Trophoblast cell (in vitro differentiated cells and primary cell): ENCODE results near the gene STXBP6.

ENCODE experiments used
- DNase-seq, 2 donors: peaks; one replicate each; pipeline ENCODE4 v3.0.0-alpha.2; 2016
- H2AFZ ChIP-seq: 2 replicates; pipeline ENCODE4 v1.6.1; 2013; ENCODE audit warnings: low read length, moderate library complexity, mild to moderate bottlenecking; ENCODE audit not compliant: insufficient read depth, poor library complexity
- H2AK5ac ChIP-seq: 2 replicates; pipeline ENCODE4 v1.6.1; 2013; ENCODE audit warnings: mild to moderate bottlenecking, low read length
- H2BK120ac ChIP-seq: 2 replicates; pipeline ENCODE4 v1.6.1; 2013; ENCODE audit warnings: low read length, mild to moderate bottlenecking, moderate library complexity; ENCODE audit not compliant: insufficient read depth, poor library complexity
- H2BK12ac ChIP-seq: 2 replicates; pipeline ENCODE4 v1.6.1; 2013; ENCODE audit warnings: mild to moderate bottlenecking, low read length, moderate library complexity
- H2BK5ac ChIP-seq: 2 replicates; pipeline ENCODE4 v1.6.1; 2013; ENCODE audit warnings: low read length, low read depth, moderate library complexity, mild to moderate bottlenecking; ENCODE audit not compliant: poor library complexity
- H3K14ac ChIP-seq: 2 replicates; pipeline ENCODE4 v1.6.1; 2013; ENCODE audit warnings: mild to moderate bottlenecking, low read length
- H3K18ac ChIP-seq: 2 replicates; pipeline ENCODE4 v1.6.1; 2013; ENCODE audit warnings: mild to moderate bottlenecking, low read length
- H3K23ac ChIP-seq: 2 replicates; pipeline ENCODE4 v1.6.1; 2013; ENCODE audit warnings: low read length
- H3K27ac ChIP-seq: 2 replicates; pipeline ENCODE4 v1.5.1; 2013; ENCODE audit warnings: low read depth, mild to moderate bottlenecking, inconsistent platforms, low read length, moderate library complexity
- H3K27me3 ChIP-seq: 2 replicates; pipeline ENCODE4 v1.6.1; 2013; ENCODE audit warnings: inconsistent platforms, mild to moderate bottlenecking, low read length, moderate library complexity; ENCODE audit not compliant: insufficient read depth
- H3K36me3 ChIP-seq, 2 experiments: 1 replicate in 1 of 2; 2 replicates in 1 of 2; pipeline ENCODE4 v1.6.1; 2013; ENCODE audit warnings: low read length in 2 of 2, mild to moderate bottlenecking in 2 of 2, moderate library complexity in 1 of 2; ENCODE audit not compliant: insufficient read depth in 2 of 2, control insufficient read depth in 1 of 2
- H3K4ac ChIP-seq: 2 replicates; pipeline ENCODE4 v1.6.1; 2013; ENCODE audit warnings: low read depth, mild to moderate bottlenecking, low read length, moderate library complexity
- H3K4me1 ChIP-seq, 2 experiments: 1 replicate in 1 of 2; 2 replicates in 1 of 2; pipeline ENCODE4 v1.6.1; 2013; ENCODE audit warnings: low read length in 2 of 2, mild to moderate bottlenecking in 2 of 2, moderate library complexity in 1 of 2; ENCODE audit not compliant: insufficient read depth in 2 of 2, control insufficient read depth in 1 of 2
- H3K4me2 ChIP-seq: 2 replicates; pipeline ENCODE4 v1.6.1; 2013; ENCODE audit warnings: inconsistent platforms, mild to moderate bottlenecking, low read length, moderate library complexity
- H3K4me3 ChIP-seq: 2 replicates; pipeline ENCODE4 v1.5.1; 2013; ENCODE audit warnings: mild to moderate bottlenecking, low read depth, low read length, inconsistent platforms
- H3K79me1 ChIP-seq: one replicate; pipeline ENCODE4 v1.6.1; 2013; ENCODE audit warnings: low read length
- H3K79me2 ChIP-seq: 2 replicates; pipeline ENCODE4 v1.6.1; 2013; ENCODE audit warnings: low read length, mild to moderate bottlenecking; ENCODE audit not compliant: control insufficient read depth, insufficient read depth, poor library complexity
- H3K9ac ChIP-seq: 2 replicates; pipeline ENCODE4 v1.6.1; 2013; ENCODE audit warnings: mild to moderate bottlenecking, low read length
- H3K9me3 ChIP-seq: 2 replicates; pipeline ENCODE4 v1.6.1; 2013; ENCODE audit warnings: low read depth, mild to moderate bottlenecking, control low read depth, inconsistent platforms, low read length; ENCODE audit not compliant: insufficient read depth
- H4K12ac ChIP-seq: 2 replicates; pipeline ENCODE4 v1.6.1; 2013; ENCODE audit warnings: low read depth, mild to moderate bottlenecking, low read length, moderate library complexity
- H4K8ac ChIP-seq: 2 replicates; pipeline ENCODE4 v1.6.1; 2013; ENCODE audit warnings: low read depth, mild to moderate bottlenecking, low read length, moderate library complexity
- H4K91ac ChIP-seq: one replicate; pipeline ENCODE4 v1.6.1; 2013; ENCODE audit warnings: low read depth, mild to moderate bottlenecking, low read length, moderate library complexity
- WGBS: extraction: QIAGEN DNeasy Blood & Tissue Kit; methylation state at CpG from one replicate; pipeline ENCODE4 v1.1.7; 2013; ENCODE audit warnings: missing lambda C conversion rate; ENCODE audit not compliant: insufficient read length, insufficient coverage; ENCODE audit errors: extremely low coverage; 5-methylcytosine and 5-hydroxymethylcytosine counted together

The STXBP6 gene

GRCh38 chr14:24913021-24913420 lies 136.9 kb downstream of the STXBP6 start:
- WGBS: no CpG with 5 or more reads among the region's 1 CpG
- no peaks in the 10 kb centered on the region for H3K9me3 ChIP-seq

DNA sequence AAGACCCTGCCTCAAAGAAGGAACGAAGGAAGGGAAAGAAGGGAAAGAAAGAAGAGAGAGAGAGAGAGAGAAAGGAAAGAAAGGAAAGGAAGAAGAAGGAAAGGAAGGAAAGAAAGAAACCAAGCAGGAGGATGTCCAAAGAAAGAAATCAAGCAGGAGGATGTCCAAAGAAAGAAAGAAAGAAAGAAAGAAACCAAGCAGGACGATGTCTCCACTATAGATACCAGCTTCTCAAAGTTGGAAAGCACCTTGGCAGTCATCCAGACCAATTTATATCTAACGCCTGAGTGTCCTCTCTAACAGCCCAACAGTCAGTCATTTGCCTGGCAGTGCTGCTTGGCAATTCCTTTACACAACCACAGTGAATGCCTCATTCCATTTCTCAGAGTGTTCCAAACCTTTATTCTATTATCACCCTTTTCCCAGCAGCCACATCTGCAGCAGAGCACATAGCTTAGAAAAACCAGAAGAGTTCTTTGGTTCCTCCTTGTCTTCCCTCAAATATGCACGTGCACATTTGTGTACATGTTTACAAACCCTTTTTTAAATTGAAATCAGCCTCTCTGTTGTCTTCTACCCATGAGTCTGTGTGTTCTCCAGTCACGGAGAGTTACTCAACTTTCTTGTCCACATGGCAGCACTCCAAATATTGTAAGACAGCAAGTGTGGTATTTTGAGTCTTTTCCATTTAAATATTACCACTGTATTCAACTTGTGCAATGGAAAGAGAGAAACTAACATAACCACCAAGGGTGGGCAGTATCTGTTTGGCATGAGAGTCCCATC lies 138.4 kb downstream of the STXBP6 start:
- Histone ChIP-seq H3K27me3 (no peaks in the 10 kb centered on the region), H3K27ac (no peak overlapping the region), H2AK5ac (no peak overlapping the region), H2BK120ac (no peak overlapping the region), H3K14ac (no peak overlapping the region), H3K4me3 (no peak overlapping the region), H3K79me2 (no peaks in the 10 kb centered on the region), H4K8ac (no peak overlapping the region), H3K79me1 (no peaks in the 10 kb centered on the region), H3K4me1 (no peaks in the 10 kb centered on the region), H3K9me3 (no peaks in the 10 kb centered on the region), H3K23ac (no peak overlapping the region), H3K18ac (no peak overlapping the region), H3K9ac (no peak overlapping the region), H4K91ac (no peak overlapping the region), H4K12ac (no peak overlapping the region), H2BK12ac (no peak overlapping the region), H3K4ac (no peak overlapping the region), H3K36me3 (no peaks in the 10 kb centered on the region), H3K4me2 (no peak overlapping the region), H2AFZ (no peak overlapping the region), H2BK5ac (no peak overlapping the region)
- WGBS: no CpG with 5 or more reads among the region's 5 CpGs
- no peak for DNase-seq

More at GRCh38 chr14:24913021-24913420, 136.9 kb downstream of the STXBP6 start:
- no peak overlapping the region for H3K27ac ChIP-seq
- H3K4me1 ChIP-seq: no peaks in the 10 kb centered on the region
- H3K9ac ChIP-seq: no peak overlapping the region
- DNase-seq: no peak
- H3K4me3 ChIP-seq: no peak overlapping the region
- H3K18ac ChIP-seq: no peak overlapping the region
- H4K8ac ChIP-seq: no peak overlapping the region
- no peaks in the 10 kb centered on the region for H3K27me3 ChIP-seq
- no peak overlapping the region for H3K23ac ChIP-seq
- no peak overlapping the region for H4K91ac ChIP-seq
- H3K14ac ChIP-seq: no peak overlapping the region
- no peaks in the 10 kb centered on the region for H3K79me1 ChIP-seq
- no peak overlapping the region for H3K4me2 ChIP-seq
- no peak overlapping the region for H2BK120ac ChIP-seq
- no peak overlapping the region for H2AFZ ChIP-seq
- H3K36me3 ChIP-seq: no peaks in the 10 kb centered on the region
- H4K12ac ChIP-seq: no peak overlapping the region
- H2BK5ac ChIP-seq: no peak overlapping the region
- H3K4ac ChIP-seq: no peak overlapping the region
- H3K79me2 ChIP-seq: no peaks in the 10 kb centered on the region
- no peak overlapping the region for H2AK5ac ChIP-seq
- no peak overlapping the region for H2BK12ac ChIP-seq

- WGBS: no CpG with 5 or more reads among the region's 3 CpGs
- DNase-seq: no peak
- Histone ChIP-seq H3K18ac (no peak overlapping the region), H3K27me3 (no peaks in the 10 kb centered on the region), H3K4ac (no peak overlapping the region), H3K27ac (no peak overlapping the region), H2BK12ac (no peak overlapping the region), H3K23ac (no peak overlapping the region), H3K79me1 (no peaks in the 10 kb centered on the region), H3K9me3 (no peaks in the 10 kb centered on the region), H3K9ac (no peak overlapping the region), H3K14ac (no peak overlapping the region), H2BK5ac (no peak overlapping the region), H4K8ac (no peak overlapping the region), H3K4me2 (no peak overlapping the region), H3K79me2 (no peaks in the 10 kb centered on the region), H2AK5ac (no peak overlapping the region), H3K4me3 (no peak overlapping the region), H3K4me1 (no peaks in the 10 kb centered on the region), H4K91ac (no peak overlapping the region), H2AFZ (no peak overlapping the region), H3K36me3 (no peaks in the 10 kb centered on the region), H4K12ac (no peak overlapping the region), H2BK120ac (no peak overlapping the region)
Measured at GRCh38 chr14:24910408-24910986, 139.4 kb downstream of the STXBP6 start.

- no CpG with 5 or more reads among the region's 6 CpGs for WGBS
Measured at GRCh38 chr14:24909523-24910302, 140.2 kb downstream of the STXBP6 start.

More at GRCh38 chr14:24909523-24910302, 140.2 kb downstream of the STXBP6 start:
- Histone ChIP-seq H2AK5ac (no peak overlapping the region), H3K23ac (no peak overlapping the region), H4K91ac (no peak overlapping the region), H2BK120ac (no peak overlapping the region), H2BK5ac (no peak overlapping the region), H3K4me3 (no peak overlapping the region), H2AFZ (no peak overlapping the region), H3K4ac (no peak overlapping the region), H3K14ac (no peak overlapping the region), H2BK12ac (no peak overlapping the region), H4K12ac (no peak overlapping the region), H3K36me3 (no peaks in the 10 kb centered on the region), H3K27ac (no peak overlapping the region), H3K4me1 (no peaks in the 10 kb centered on the region), H3K9me3 (no peaks in the 10 kb centered on the region), H3K9ac (no peak overlapping the region), H3K18ac (no peak overlapping the region), H3K4me2 (no peak overlapping the region), H3K27me3 (no peaks in the 10 kb centered on the region), H3K79me2 (no peaks in the 10 kb centered on the region), H4K8ac (no peak overlapping the region), H3K79me1 (no peaks in the 10 kb centered on the region)
- no peak for DNase-seq
